GM18858 (cell line): ENCODE measurements around the gene ADGRB2.
"Not testable (repeated sequence)": the region's sequence is repeated elsewhere in the genome, so short reads cannot be mapped to it uniquely, and the experiment has no call there.

Experiments used
- ATAC-seq: cut with Tn5 transposase; IDR thresholded peaks from one replicate; pipeline ENCODE4 v1.9.1; 2021; ENCODE audit not compliant: unreplicated experiment

The ADGRB2 gene

GRCh38 chr1:31730336-31731048, 33.6 kb downstream of the ADGRB2 start:
- no peak for ATAC-seq

GRCh38 chr1:31727849-31728248, 36.3 kb downstream of the ADGRB2 start:
- no peak for ATAC-seq

GRCh38 chr1:31727195-31727594, 36.9 kb downstream of the ADGRB2 start:
- no peak for ATAC-seq

- no peak for ATAC-seq
Observed at GRCh38 chr1:31726715-31727114, 37.4 kb downstream of the ADGRB2 start.

GRCh38 chr1:31725777-31726535, 38.2 kb downstream of the ADGRB2 start:
- no peak for ATAC-seq

- no peak for ATAC-seq
Observed at GRCh38 chr1:31725134-31725533, 39.0 kb downstream of the ADGRB2 start.

GRCh38 chr1:31723828-31724359, 40.2 kb downstream of the ADGRB2 start:
- ATAC-seq = no peak

GRCh38 chr1:31718327-31718897, 45.7 kb downstream of the ADGRB2 start:
- ATAC-seq = no peak

GRCh38 chr1:31717341-31717740, 46.8 kb downstream of the ADGRB2 start:
- ATAC-seq = no peak

- ATAC-seq = no peak
Observed at GRCh38 chr1:31715873-31716220, 48.3 kb downstream of the ADGRB2 start.

GRCh38 chr1:31715087-31715872, 48.9 kb downstream of the ADGRB2 start:
- no peak for ATAC-seq

- ATAC-seq = no peak
Observed at GRCh38 chr1:31714442-31715086, 49.6 kb downstream of the ADGRB2 start.

GRCh38 chr1:31712630-31713029, 51.5 kb downstream of the ADGRB2 start:
- ATAC-seq = no peak

- no peak for ATAC-seq
Observed at GRCh38 chr1:31712068-31712467, 52.1 kb downstream of the ADGRB2 start.

- no peak for ATAC-seq
Observed at GRCh38 chr1:31708324-31708723, 55.8 kb downstream of the ADGRB2 start.

GRCh38 chr1:31707711-31708110, 56.4 kb downstream of the ADGRB2 start:
- no peak for ATAC-seq

GRCh38 chr1:31707059-31707600, 57.0 kb downstream of the ADGRB2 start:
- ATAC-seq = not testable (repeated sequence)

GRCh38 chr1:31706384-31707058, 57.6 kb downstream of the ADGRB2 start:
- no peak for ATAC-seq

- no peak for ATAC-seq
Observed at GRCh38 chr1:31705080-31705866, 58.9 kb downstream of the ADGRB2 start.
